ENCODE results near the gene C3orf49.
A peak's percentile ranks its signal among the peaks of the same experiment; 100 is the strongest.

C3orf49 gene

DNA sequence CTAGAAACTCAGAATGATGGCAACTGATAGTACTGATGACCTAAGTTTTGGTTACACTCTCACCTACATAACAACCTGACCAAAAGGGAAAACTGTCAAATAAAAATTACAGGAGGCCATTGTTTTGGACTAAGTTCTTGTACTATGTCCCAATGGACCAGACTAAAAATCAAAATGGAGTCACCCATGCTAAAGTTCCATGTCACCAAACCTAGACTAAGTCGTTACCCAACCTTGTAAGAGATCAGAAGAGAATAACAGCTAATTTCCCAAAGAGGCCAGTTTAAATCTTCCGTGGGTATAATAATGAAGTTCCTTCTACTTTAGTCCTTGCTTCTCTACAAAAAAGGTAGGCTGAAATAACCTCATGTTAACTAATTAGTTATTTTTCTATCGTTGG lies 32.2 kb downstream of the C3orf49 start:
- DNase-seq (ENCODE audit: low spot score), result no peak

DNA sequence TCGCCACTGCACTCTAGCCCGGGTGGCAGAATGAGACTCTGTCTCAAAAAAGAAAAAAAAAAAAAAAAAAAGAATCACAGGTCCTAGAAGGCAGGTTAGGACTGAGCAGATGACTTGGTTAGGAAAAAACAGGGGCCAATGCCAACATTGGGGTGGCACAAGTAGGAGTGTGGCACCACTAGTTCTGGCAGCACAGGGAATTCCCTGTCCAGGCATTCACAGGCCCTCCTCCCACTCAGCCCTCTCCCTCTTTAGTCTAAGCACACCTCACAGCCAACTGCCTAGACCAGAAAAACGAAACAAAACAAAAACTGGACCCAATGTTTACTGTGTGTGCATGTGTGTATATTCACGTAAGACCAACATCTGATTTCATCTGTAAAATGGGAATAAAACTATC lies 34.0 kb downstream of the C3orf49 start:
- no peak for DNase-seq (ENCODE audit: low spot score)

DNA sequence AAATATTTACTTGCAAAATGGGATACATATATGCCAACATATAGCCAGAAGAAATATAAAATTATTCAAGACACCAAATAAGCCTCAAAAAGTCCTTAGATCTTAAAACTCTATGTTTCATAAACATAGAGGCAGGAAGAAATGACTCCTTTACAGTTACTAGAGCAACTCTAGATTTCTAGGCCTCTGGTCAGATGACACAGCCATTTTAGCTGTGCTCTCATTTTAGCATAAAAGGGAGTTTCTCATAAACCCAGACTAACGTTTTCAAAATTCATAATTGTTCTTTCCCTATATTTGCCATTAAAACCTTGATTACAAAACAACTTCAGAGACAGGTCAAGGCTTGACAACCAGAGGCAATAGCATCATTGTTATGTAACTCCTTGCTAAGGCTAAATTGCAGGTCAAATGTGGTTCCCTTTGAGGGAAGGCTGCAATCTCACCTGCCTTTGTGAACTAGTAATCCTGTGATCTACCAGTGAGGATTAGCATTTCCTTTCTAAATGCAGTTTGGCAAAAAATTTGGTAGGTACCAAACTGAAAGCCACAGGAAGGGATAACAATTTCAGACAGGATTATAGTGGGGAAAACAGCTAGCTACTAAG lies 36.3 kb downstream of the C3orf49 start:
- no peak for DNase-seq (ENCODE audit: low spot score)

DNA sequence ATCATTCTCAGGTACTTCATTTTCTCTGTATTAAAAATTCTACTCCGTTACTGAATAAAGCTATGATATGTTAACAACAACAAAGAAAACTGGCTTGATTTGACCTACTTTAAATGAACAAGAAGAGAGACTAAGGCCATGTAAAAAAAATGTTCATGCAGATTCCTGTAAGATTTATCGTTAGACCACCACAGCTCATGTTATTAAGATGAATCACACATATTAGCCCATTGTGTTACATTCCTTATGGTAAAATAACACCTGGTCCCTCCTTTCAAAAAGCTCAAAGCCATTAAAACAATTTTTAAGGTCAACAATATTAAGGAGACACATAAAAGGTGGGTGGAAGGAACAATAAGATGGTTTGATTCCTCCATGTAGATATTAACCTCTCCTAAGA lies 38.2 kb downstream of the C3orf49 start:
- DNase-seq (ENCODE audit: low spot score), result no peak

DNA sequence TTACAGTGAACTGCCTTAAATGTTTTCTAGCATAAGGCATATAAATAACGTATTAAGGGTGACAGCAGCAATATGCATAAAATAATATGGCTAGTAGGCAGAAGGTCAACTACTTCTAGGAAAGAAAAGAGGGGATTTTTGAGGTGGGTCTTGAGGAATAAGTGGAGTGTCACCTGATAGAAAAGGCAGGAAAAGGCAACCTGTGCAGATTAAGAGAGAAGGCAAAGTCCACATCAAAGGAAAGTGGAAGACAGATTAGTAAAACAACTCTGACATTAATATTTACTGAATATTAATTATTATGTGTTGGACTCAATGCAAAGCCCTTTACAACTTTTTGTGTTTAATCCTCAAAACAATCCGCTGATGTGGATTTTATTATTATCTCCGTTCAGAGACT lies 41.7 kb downstream of the C3orf49 start:
- no peak for DNase-seq (ENCODE audit: low spot score)

DNA sequence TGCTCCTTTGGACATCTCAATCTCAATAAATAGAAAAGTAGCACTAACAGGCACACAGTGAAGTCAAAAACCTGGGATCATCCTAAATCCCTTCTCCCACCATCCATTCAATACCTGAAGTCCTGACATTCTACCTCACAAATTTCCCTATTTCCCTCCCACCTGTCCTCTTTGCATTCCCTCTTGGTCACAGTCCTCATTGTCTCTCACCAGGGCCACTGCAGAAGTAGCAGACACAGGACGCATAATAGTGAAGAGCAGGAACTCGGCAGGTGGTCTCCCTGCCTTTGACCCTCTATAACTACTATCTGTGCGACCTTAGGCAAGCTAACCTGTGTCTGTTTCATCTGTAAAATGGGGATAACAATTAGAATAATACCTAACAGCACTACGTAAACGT lies 42.2 kb downstream of the C3orf49 start:
- no peak for DNase-seq (ENCODE audit: low spot score)

DNA sequence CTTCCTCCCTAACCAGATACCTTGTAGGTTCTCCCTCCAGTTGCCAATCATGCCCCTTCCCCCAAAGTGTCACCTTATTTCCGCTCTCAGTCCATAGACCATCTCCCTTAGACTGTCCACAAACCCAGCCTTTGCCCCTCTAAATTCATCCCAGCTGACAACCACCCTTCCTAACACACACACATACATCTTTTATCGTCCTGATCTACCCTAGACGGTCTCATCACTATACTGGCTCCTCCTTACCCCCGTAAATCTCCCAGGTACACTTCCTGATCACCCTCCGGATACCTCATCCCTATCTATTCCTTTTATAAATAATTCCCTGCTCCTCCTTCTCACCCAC lies 43.7 kb downstream of the C3orf49 start:
- DNase-seq (ENCODE audit: low spot score), result no peak

DNA sequence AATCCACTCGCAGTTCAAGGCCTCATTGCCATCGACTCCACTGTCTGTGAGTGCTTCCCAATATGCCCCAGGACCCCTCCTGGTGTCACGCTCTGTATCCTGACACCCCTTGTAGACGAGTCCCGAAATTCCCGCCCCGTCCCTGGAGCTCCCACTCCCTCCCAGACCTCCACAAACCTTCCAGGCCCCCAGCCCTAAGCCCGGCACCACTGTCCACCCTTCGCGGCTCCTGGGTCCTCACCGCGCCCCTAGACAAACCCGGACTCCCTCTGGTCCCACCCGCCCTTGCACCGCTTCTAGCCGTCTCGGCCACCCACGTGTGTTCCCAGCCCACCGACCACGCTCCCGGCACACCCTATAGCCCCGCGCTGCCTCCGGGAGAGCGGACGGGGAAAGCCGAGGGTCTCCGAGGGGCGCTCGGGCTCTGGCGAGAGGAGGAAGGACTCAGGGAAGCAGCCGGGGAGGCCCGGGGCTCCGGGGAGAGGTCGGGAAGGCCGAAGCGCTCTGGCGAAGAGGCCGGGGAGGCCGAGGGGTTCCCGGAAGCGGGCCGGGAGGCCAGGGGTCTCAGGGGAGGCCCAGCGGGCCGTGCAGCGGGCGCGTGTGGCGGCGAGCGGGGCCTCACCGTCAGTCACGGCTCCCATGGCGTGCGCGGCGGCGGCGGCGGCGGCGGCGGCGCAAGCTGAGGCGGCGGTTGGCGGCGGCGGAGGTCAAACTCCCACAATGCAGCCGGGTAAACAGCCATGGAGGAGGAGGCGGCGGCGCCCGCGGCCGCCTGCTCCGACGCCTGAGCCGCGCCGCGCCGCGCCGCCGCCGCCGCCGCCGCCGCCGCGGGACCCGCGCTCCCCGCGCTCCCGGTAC lies 44.3 kb downstream of the C3orf49 start, which contains the start of the genes ATXN7 and THOC7:
ATXN7 (plus strand) TSS at position 718 of the 858 bp plus-strand sequence. CDS start 48,732 bp downstream, outside the sequence.
THOC7 (minus strand) TSS at position 656 of the 858 bp plus-strand sequence; CDS start at position 641, 15 bp downstream.
- DNase-seq (ENCODE audit: low spot score), result peak; percentile 88

DNA sequence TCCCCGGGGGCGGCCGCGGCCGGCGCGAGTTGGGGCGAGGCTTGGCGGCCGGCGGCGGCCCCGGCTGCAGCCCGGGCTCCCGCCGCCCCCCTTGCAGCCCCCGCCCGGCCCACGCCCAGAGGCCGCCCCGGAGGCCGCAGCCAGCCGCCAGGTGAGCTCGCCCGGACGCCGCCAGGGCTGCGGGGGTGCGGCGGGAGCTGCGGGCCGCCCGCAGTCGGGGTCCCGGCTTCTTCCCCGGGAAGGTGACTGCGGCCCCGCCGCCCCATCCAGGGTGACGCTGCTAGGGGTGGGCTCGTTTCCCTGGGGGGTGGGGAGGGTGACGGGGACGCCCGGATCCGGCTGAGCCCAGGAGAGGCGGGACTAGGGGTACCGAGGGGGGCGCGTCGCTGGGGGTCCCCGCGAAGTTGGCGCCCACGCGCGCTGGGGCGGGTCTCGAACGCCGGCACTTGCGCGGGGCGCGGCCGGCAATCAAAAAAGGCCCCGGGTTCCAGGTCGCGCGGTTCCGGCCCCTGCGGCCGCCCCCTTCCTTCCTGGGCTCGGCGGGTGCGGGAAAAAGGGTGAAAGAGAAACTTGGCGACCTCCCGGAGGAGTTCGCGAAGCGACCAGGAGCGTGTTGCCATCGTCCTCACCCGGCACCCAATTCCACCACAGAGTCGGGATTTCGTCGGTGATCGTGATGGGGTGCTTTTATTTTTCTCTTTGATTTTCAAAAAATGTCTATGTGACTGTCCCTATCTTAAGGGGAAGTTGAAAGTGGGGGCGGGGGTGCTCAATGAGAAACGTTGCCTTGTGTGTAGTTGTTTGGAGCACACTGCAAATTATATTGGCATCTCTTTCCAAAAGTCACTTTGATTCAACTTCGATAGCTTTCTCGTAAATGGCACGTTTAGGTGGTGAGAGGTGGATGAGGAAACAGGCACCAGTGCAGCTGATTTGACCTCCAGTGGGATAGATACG lies 45.2 kb downstream of the C3orf49 start:
- DNase-seq (ENCODE audit: low spot score), result peak; percentile 67

DNA sequence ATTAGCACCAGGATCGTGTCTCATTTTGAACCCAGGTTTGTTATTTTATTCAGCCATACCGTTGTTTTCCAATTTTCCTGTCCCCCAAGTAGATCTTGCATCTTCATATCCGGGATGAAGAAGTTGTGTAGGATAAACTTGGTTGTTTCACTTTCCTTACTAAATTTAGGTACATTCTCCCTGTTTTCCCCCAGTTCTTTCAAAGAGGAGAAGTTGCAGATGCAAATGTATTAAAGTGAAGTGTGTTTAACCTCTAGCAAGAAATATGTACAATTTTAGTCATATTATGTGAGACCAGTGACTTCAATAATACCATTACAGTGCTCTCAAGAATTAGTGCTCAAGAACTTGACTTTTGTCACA lies 45.8 kb downstream of the C3orf49 start:
- DNase-seq (ENCODE audit: low spot score), result no peak

DNA sequence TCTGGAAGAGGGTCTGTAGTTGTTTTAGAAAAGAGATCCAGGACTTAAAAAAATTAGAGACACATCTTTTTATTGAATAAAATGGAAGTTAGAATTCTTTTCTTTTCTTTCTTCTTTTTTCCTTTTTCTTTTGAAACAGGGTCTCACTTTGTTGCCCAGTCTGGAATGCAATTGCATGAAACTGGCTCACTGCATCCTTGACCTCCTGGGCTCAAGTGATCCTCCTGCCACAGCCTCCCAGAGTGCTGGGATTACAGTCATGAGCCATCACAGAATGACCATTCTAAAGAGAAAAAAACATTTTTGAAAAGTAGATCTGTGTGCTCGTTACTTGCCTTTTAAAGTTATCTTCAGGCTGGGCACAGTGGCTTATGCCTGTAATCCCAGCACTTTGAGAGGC lies 48.1 kb downstream of the C3orf49 start:
- DNase-seq (ENCODE audit: low spot score), result no peak

DNA sequence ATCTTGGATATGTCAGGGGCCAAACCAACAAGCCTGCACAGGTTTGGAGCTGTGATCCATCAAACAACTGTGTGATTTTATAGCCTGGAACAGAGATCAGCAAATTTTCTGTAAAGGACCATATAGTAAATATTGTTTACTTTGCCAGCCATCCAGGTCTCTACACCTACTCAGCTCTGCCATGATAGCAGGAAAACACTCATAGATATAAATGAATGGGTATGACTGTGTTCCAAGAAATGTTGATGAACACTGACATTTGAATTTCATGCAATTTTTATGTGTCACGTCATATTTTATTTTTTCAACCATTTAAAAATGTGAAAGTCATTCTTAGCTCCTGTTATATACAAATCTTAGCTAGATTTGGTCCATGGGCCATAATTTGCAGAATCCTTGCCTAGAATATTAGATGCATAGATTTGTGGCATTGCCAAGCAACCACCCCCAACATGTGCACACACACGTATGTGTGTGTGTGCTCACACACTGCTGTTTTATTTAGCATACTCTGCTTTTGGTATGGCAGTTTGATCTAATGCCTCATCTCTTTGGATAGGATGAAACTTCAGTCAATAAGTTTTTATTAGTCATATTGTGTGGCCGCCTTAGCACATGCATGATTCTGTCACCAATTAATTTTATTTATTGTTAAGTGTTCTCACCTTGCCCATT lies 51.0 kb downstream of the C3orf49 start:
- DNase-seq (ENCODE audit: low spot score), result no peak

DNA sequence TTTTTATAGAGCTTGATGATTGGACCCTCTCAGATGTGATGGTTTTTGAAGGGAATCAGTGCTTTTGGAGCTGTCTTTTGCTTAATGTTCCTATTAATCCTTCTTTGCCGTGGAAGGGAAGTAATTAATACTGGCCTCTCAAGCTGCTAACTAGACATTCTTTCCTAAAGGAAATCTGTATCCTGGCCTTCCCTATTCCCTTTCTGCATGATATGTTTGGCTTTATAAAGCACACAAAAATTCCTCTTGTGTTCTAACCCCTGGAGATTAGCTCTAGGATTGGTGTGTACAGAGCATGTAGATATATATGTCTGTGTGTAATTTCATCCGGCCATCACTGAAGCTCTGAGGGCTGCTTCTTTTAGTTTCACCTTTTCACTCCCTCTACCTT lies 51.5 kb downstream of the C3orf49 start:
- DNase-seq (ENCODE audit: low spot score), result no peak

DNA sequence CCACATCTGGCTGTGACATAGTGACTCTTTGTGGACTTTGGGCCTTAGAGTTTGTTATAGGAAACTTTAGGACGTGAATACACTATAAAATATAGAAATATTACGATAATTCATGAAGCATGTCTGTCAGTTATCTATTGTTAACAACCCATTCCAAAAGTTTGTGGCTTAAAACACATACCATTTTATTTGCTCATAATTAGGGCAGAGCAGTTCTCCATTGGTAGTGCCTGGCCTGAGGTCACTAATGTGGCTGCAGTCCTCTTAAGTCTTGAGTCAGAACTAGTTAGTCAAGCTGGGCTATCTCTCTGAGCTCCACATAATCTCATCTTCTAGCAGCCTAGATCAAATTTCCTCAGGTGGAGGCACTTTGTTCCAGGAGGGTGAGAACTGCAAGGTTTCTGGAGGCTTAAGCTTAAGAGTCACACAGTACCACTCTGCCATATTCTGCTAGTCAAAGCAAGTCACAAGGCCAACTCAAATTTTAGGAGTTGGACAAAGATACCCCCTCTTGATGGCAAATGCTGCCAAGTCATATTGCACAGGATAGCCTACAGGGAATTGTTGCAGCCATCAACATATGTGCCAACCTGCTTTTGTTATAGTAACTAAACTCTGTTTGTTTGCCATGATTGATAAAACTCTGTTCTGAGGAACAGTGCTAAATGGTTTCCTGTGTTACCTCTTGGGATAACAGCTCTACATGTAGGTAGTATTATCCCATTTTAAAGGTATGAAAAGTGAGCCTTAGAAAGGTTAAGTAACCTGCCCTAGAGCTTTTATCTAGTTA lies 53.2 kb downstream of the C3orf49 start:
- DNase-seq (ENCODE audit: low spot score), result peak; percentile 61

DNA sequence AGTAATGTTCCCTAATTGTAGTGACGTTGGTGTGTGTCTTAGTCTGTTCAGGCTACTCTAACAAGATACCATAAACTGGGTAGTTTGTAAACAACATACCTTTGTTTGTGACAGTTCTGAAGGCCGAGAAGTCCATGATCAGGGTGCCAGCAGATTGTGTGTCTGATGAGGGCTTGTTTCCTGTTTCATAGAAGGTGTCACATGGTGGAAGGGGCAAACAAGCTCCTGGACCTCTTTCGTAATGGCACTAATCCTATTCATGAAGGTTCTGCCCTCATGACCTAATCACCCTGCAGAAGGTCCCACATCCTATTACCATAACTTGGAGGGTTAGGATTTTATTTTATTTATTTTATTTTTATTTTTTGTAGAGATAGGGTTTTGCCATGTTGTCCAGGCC lies 55.7 kb downstream of the C3orf49 start:
- no peak for DNase-seq (ENCODE audit: low spot score)

DNA sequence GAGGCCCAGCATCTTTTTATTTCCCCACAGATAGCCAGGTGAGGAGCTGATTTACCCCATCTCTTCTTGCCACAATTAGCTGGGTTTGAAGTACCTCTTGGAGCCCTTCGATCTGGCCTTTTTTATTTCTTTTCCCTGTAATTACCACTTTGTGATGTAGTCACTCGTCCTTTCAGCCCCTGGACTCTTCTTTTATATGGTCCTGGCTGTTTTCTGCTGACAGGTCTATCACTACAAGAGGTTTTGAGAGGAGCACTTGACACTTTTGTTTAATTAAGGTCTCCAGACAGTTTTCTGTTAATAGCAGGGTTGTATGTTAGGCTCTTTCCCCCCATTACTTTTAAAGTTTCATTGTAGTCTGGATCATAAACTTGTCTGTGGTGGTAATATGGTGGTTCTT lies 56.4 kb downstream of the C3orf49 start:
- DNase-seq (ENCODE audit: low spot score), result no peak

DNA sequence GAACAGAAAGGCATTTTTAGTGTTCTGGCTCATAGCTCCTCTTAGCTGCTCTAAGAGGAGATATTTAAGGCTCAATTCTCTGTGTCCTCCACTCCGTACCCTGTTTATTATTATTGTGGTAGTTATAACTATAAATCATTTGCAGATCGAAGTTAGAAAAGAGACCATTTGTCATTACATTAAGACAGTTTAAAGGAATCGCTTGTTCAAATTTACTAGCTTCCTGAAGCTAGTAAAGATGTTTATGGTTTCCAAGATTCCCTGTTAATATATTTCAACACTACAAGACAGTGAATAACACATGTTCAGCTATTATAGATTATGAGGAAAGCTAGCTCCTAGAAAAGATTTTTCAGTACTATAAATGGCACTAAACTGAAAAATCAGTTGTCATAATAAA lies 57.2 kb downstream of the C3orf49 start:
- no peak for DNase-seq (ENCODE audit: low spot score)

DNA sequence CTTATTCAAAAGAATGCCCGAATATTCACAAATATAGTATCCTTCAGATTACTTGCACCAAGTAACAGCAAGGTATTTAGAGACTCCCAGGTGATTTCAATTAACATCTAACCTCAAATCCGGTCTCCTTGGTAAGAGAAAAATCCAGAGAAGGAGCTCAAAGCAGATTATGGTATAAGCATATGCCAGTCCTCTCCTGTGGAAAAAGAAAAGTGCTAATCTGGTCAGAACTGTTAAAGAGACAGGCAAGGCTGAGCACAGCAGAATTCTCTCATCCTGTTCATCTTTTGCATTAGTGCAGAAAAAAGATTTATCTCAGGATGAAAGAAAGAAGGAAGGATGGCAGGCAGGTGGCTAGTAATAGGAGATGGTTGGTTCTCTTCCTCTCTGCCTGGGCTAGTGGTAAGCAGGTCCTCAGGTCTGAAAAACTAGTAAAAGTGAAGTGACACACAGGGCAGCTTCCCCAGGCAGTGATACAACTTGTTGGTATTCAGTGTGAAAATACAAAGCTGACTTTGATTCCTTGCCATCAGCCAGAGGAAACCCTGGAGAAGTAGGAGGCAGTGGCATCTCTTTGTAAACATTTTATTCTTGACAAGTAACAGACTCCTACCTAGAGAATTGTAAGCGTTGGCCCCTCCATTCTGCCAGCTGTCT lies 58.8 kb downstream of the C3orf49 start:
- DNase-seq (ENCODE audit: low spot score), result peak; percentile 48

DNA sequence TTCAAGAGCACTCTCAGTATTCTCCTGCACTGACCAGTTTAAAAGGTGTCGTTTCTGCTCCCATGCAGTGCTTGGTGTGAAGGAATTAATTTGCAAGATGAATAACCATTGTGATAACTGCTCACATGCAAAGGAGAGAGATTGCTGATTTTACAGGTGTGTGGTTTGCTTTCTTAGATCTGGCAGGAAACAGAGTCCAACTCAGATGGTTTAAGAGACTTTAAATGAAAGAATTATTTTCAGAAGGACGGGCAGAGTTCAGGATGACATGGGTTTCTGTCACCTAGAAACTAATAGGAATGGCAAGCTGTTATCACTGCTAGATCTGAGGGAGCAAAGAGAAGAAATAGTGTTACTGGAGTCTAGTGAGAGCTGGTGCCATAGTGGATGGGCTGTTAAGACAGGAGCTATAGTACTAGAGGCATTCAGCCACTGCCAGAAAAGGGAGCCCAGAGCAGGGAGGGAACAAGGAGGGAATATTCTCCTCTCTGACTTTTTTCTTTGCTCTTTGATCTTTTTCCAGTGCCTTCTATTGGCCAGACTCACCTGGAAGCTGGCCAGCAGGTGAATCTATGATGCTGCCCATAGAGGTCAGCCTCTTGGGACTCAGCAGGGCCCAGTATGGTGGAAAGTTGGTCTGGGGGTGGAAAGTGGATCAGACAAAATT lies 59.4 kb downstream of the C3orf49 start:
- DNase-seq (ENCODE audit: low spot score), result no peak

DNA sequence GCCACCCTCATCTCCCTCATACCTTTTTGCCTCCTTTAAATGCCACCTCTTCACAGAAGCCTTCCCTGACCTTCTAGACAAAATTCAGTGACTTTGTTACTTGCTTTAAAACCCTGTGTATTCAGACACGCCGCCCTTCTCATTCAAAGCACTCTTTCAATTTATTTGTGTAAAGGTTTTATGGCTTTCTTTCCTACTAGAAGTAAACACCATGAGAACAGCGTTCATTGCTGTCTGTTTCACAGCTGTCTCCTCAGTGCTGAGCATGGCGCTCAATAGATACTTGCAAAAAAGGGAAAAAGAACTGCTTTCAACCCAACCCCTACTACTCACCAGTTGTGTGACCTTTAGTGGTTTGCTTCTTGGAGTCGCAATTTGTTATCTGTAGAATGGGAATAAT lies 61.6 kb downstream of the C3orf49 start:
- no peak for DNase-seq (ENCODE audit: low spot score)
